IPS DF 6.9 (cell line): ENCODE data around the gene ZBTB32.
"Not testable (repeated sequence)": the region's sequence is repeated elsewhere in the genome, so short reads cannot be mapped to it uniquely, and the experiment has no call there.

Source experiments
- DNase-seq: peaks from one replicate; pipeline ENCODE4 v3.0.0-alpha.2; 2013; ENCODE audit warnings: low read depth, low spot score
- H3K27ac ChIP-seq: one replicate; pipeline ENCODE4 v1.5.1; 2013; ENCODE audit warnings: low read length, control low read depth
- H3K27me3 ChIP-seq: 2 replicates; pipeline ENCODE4 v1.6.1; 2013; ENCODE audit warnings: mild to moderate bottlenecking, low read length; ENCODE audit not compliant: control insufficient read depth, insufficient read depth
- H3K36me3 ChIP-seq: 2 replicates; pipeline ENCODE4 v1.6.1; 2013; ENCODE audit warnings: low read length; ENCODE audit not compliant: control insufficient read depth, insufficient read depth
- H3K4me1 ChIP-seq: 2 replicates; pipeline ENCODE4 v1.6.1; 2013; ENCODE audit warnings: low read length; ENCODE audit not compliant: control insufficient read depth, insufficient read depth
- H3K4me3 ChIP-seq: 2 replicates; pipeline ENCODE4 v1.5.1; 2013; ENCODE audit warnings: mild to moderate bottlenecking, low read length
- H3K9me3 ChIP-seq: 2 replicates; pipeline ENCODE4 v1.6.1; 2013; ENCODE audit warnings: low read length, inconsistent platforms; ENCODE audit not compliant: control insufficient read depth, insufficient read depth
- WGBS: extraction: QIAGEN DNeasy Blood & Tissue Kit; methylation state at CpG from one replicate; pipeline ENCODE4 v1.1.7; 2013; ENCODE audit warnings: mixed read lengths, missing lambda C conversion rate; ENCODE audit not compliant: insufficient read length, insufficient coverage; 5-methylcytosine and 5-hydroxymethylcytosine counted together

The ZBTB32 gene

GRCh38 chr19:35669566-35669965, 34.8 kb upstream of the ZBTB32 start:
- H3K4me3 ChIP-seq = no peak overlapping the region
- H3K27me3 ChIP-seq = no peaks in the 10 kb centered on the region
- WGBS = no CpG with 5 or more reads among the region's 6 CpGs
- H3K9me3 ChIP-seq = no peaks in the 10 kb centered on the region
- H3K36me3 ChIP-seq = no peaks in the 10 kb centered on the region
- no peak overlapping the region for H3K27ac ChIP-seq
- no peak for DNase-seq
- no peaks in the 10 kb centered on the region for H3K4me1 ChIP-seq

DNA sequence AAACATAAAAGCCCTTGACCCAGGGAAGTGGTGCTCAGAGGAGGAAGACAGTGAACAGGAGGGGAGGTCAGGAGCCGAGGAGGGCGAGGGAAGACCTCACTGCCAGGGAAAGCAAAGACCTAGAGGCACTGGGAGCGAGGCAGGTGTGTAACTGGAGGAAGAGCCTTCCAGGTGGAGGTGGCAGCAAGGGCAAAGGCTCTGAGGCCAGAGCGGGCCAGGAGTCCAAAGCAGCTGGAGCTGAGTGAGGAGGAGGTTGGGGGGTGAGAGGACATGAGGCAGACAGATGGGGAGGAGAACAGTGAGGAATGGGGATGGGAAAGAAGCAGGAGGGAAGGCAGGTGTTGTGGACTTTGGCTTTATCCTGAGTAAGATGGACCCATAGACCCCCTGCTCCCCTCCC, 34.4 kb upstream of the ZBTB32 start:
- Histone ChIP-seq H3K27ac (no peak overlapping the region), H3K4me3 (no peak overlapping the region), H3K9me3 (no peaks in the 10 kb centered on the region), H3K27me3 (no peaks in the 10 kb centered on the region), H3K4me1 (no peaks in the 10 kb centered on the region), H3K36me3 (no peaks in the 10 kb centered on the region)
- WGBS = no CpG with 5 or more reads among the region's 4 CpGs
- DNase-seq = no peak

GRCh38 chr19:35670686-35671085, 33.7 kb upstream of the ZBTB32 start:
- H3K4me1 ChIP-seq = no peaks in the 10 kb centered on the region
- no peaks in the 10 kb centered on the region for H3K27me3 ChIP-seq
- H3K4me3 ChIP-seq = no peak overlapping the region
- no peaks in the 10 kb centered on the region for H3K36me3 ChIP-seq
- H3K27ac ChIP-seq = no peak overlapping the region
- H3K9me3 ChIP-seq = no peaks in the 10 kb centered on the region
- DNase-seq = no peak
- WGBS = no CpG with 5 or more reads among the region's 1 CpG

DNA sequence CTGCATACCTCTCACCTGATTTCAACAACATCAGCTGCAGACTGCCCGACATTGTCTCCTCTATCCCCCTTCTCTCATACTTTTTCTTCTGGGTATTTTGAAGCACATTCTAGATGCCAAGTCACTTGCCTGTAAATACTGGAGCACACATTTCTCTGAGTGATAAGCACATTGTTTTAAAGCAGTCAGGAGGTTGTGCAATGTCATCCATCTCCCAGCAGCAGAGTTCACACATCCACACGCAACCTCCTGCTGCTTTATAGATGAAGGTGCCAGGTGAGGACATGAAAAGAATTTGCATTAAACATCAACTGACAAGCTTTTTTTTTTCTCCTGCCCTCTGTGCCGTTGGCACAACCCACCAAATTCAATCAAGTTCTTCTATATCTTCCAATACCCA, 32.5 kb upstream of the ZBTB32 start:
- Histone ChIP-seq H3K27ac (no peak overlapping the region), H3K9me3 (no peaks in the 10 kb centered on the region), H3K4me3 (no peak overlapping the region), H3K36me3 (no peaks in the 10 kb centered on the region), H3K4me1 (no peaks in the 10 kb centered on the region), H3K27me3 (no peaks in the 10 kb centered on the region)
- no peak for DNase-seq
- no CpG with 5 or more reads among the region's 3 CpGs for WGBS

DNA sequence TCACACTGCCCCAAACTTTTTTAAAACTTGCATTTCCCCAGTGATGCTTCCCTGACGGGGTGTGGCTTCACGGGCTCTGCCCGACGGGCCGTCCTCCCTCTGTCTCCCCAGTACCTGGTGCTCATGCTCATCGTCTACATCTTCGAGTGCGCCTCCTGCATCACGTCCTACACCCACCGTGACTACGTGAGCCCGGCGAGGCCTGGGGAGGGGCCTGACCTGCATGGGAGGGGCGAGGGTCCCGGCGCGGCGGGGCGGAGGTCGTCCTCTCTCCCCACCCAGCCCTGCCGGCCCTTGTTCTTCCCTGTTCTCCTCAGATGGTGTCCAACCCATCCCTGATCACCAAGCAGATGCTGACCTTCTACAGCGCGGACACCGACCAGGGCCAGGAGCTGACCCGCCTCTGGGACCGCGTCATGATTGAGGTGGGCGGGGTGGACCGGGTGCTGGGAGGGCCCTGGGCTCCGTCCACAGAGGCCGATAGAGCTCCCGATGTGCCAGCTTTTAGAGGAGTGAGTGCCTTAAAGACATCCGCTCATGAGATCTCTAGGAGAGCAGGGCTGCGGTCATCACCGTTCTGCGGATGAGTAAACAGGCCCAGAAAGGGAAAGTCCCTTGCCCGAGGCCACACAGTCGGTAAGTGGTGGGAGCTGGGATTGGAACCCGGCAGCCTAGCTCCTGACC, 31.1 kb upstream of the ZBTB32 start:
- no peak overlapping the region for H3K27ac ChIP-seq
- no peaks in the 10 kb centered on the region for H3K4me1 ChIP-seq
- no peaks in the 10 kb centered on the region for H3K36me3 ChIP-seq
- DNase-seq = peak; percentile 37
- no peaks in the 10 kb centered on the region for H3K9me3 ChIP-seq
- peak overlapping the region; percentile 74 for H3K4me3 ChIP-seq
- WGBS = no CpG with 5 or more reads among the region's 39 CpGs
- H3K27me3 ChIP-seq = no peaks in the 10 kb centered on the region

GRCh38 chr19:35675589-35676140, 28.7 kb upstream of the ZBTB32 start:
- no peak overlapping the region for H3K27ac ChIP-seq
- no CpG with 5 or more reads among the region's 15 CpGs for WGBS
- no peaks in the 10 kb centered on the region for H3K27me3 ChIP-seq
- DNase-seq = no peak
- no peaks in the 10 kb centered on the region for H3K9me3 ChIP-seq
- no peaks in the 10 kb centered on the region for H3K36me3 ChIP-seq
- no peaks in the 10 kb centered on the region for H3K4me1 ChIP-seq
- H3K4me3 ChIP-seq = no peak overlapping the region

GRCh38 chr19:35689836-35690235, 14.5 kb upstream of the ZBTB32 start:
- Histone ChIP-seq H3K4me3 (no peak overlapping the region), H3K4me1 (no peaks in the 10 kb centered on the region), H3K27ac (no peak overlapping the region), H3K36me3 (no peaks in the 10 kb centered on the region), H3K9me3 (no peaks in the 10 kb centered on the region), H3K27me3 (no peaks in the 10 kb centered on the region)
- DNase-seq = no peak
- no CpG with 5 or more reads among the region's 4 CpGs for WGBS

DNA sequence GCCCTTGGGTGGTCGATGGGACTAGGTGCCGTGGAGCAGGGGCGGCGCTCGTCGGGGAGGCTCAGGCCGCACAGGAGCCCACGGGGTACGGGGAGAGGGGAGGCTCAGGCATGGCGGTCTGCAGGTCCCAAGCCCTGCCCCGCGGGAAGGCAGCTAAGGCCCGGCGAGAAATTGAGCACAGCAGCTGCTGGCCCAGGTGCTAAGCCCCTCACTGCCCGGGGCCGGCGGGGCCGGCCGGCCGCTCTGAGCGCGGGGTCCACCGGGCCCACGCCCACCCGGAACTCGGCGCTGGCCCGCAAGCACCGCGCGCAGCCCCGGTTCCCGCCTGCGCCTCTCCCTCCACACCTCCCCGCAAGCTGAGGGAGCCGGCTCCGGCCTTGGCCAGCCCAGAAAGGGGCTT, 13.3 kb upstream of the ZBTB32 start:
- not testable (repeated sequence) for H3K36me3 ChIP-seq
- WGBS = no CpG with 5 or more reads among the region's 37 CpGs

DNA sequence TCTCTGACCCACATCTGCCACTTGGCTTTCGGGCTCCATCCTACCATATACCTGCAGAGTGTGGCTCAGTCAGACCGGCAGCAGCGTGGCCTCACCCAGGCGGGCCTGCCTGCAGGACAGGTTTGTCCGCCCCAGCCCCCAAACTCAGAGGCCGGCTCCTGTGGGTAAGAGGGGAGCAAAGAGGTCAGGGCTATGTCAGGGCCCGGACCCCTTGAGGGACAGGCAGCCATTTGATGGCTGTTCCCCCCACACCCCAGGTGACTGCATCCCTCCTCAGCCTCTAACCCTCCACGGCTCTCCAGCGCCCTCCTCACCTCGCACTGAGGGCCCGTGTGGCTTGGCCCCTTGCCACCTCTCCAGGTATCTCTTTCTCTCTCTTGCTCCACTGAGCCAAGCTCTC, 12.3 kb upstream of the ZBTB32 start:
- Histone ChIP-seq H3K27ac (no peak overlapping the region), H3K4me3 (no peak overlapping the region), H3K4me1 (no peaks in the 10 kb centered on the region), H3K27me3 (no peaks in the 10 kb centered on the region), H3K36me3 (no peaks in the 10 kb centered on the region), H3K9me3 (no peaks in the 10 kb centered on the region)
- no CpG with 5 or more reads among the region's 11 CpGs for WGBS
- DNase-seq = no peak

More for the DNA sequence above, 13.3 kb upstream of the ZBTB32 start:
- H3K4me1 ChIP-seq, H3K27me3 ChIP-seq, H3K27ac ChIP-seq, DNase-seq, H3K9me3 ChIP-seq, H3K4me3 ChIP-seq: not testable (repeated sequence)

GRCh38 chr19:35693422-35693821, 10.9 kb upstream of the ZBTB32 start:
- Histone ChIP-seq H3K27me3 (no peaks in the 10 kb centered on the region), H3K36me3 (no peaks in the 10 kb centered on the region), H3K4me1 (no peaks in the 10 kb centered on the region), H3K4me3 (no peak overlapping the region), H3K27ac (no peak overlapping the region), H3K9me3 (no peaks in the 10 kb centered on the region)
- WGBS = no CpG with 5 or more reads among the region's 8 CpGs
- DNase-seq = no peak
